ENCODE data around the gene JMJD8.

GRCh38 chr16:673399-673991 lies 10.6 kb downstream of the JMJD8 start:
- TF ChIP-seq RAD21 (CRISPR knock-in tag; conservative IDR thresholded peaks at IDR 0.05 in 1 of 2, IDR thresholded peaks at IDR 0.05 in 1 of 2) (no peak), ZEB2 (IDR thresholded peaks at IDR 0.05) (no peak), CBX3 (IDR thresholded peaks at IDR 0.05; ENCODE audit: borderline replicate concordance in 1 of 2, low read length in 2 of 2) (no peak), SMARCA5 (IDR thresholded peaks at IDR 0.05) (no peak), MAFG (tag; conservative IDR thresholded peaks at IDR 0.05) (no peak), ESRRA (IDR thresholded peaks at IDR 0.05; ENCODE audit: borderline replicate concordance, low read depth) (no peak), POLR2A (conservative IDR thresholded peaks at IDR 0.05) (no peak), TAF15 (IDR thresholded peaks at IDR 0.05; ENCODE audit: low read depth, low read length) (no peak), ZNF24 (IDR thresholded peaks at IDR 0.05) (no peak), ZNF146 (CRISPR knock-in tag; IDR thresholded peaks at IDR 0.05; ENCODE audit: unreplicated experiment) (no peak), RAD51 (IDR thresholded peaks at IDR 0.05; ENCODE audit: borderline replicate concordance, low read depth) (no peak)
- TF ChIP-seq, protein P1, sequence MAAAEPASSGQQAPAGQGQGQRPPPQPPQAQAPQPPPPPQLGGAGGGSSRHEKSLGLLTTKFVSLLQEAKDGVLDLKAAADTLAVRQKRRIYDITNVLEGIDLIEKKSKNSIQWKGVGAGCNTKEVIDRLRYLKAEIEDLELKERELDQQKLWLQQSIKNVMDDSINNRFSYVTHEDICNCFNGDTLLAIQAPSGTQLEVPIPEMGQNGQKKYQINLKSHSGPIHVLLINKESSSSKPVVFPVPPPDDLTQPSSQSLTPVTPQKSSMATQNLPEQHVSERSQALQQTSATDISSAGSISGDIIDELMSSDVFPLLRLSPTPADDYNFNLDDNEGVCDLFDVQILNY (CRISPR knock-in tag; IDR thresholded peaks at IDR 0.05): no peak

All from K562 (cell line).